Naive thymus-derived CD8-positive, alpha-beta T cell (primary cell): ENCODE results near the gene MMD2. TPM values are rescaled to one million over a fixed set of nuclear protein-coding genes. Genes with fewer than 3 reads are reported as not detected.
"Not testable (repeated sequence)": the region's sequence is repeated elsewhere in the genome, so short reads cannot be mapped to it uniquely, and the experiment has no call there.

Experiments used
- ATAC-seq, 2 donors: fragments of 150-1000 bp; cut with Tn5 transposase in 1 of 2; sonication (Bioruptor Pico), chemical (Tn5 transposase) in 1 of 2; 1 replicate in 1 of 2; 2 replicates in 1 of 2; pipeline ENCODE4 v1.10.0; 2021; ENCODE audit warnings: mild to moderate bottlenecking in 2 of 2, moderate library complexity in 2 of 2
- POLR2A ChIA-PET: fragments of 350-600 bp; sonication (Branson Sonifier 250); formaldehyde crosslinking; loops from one replicate; lab custom pipeline; 2021; ENCODE audit warnings: antibody characterized with exemption; lab: Charles Lee
- DNase-seq, 10 donors: peaks; one replicate each; pipeline versions ENCODE4 v3.0.0 to v3.0.0-alpha.2; 2020 to 2022
- H3K27ac Mint-ChIP-seq, 10 donors: one replicate each; pipeline ENCODE4 v1.8.0; 2020 to 2022; ENCODE audit warnings: mild to moderate bottlenecking in 10 of 10, mixed read lengths in 10 of 10, moderate library complexity in 4 of 10, inconsistent platforms in 1 of 10
- H3K27me3 Mint-ChIP-seq, 5 donors: one replicate each; pipeline ENCODE4 v1.8.0; 2021 to 2022; ENCODE audit warnings: mixed read lengths in 5 of 5
- H3K36me3 Mint-ChIP-seq, 3 donors: one replicate each; pipeline ENCODE4 v1.8.0; 2020 to 2022; ENCODE audit warnings: mixed read lengths in 3 of 3, mild to moderate bottlenecking in 2 of 3, inconsistent platforms in 1 of 3
- H3K4me1 Mint-ChIP-seq, 4 donors: one replicate each; pipeline ENCODE4 v1.8.0; 2021 to 2022; ENCODE audit warnings: mixed read lengths in 4 of 4
- H3K4me3 Mint-ChIP-seq, 10 donors: one replicate each; pipeline ENCODE4 v1.8.0; 2020 to 2022; ENCODE audit warnings: mild to moderate bottlenecking in 10 of 10, mixed read lengths in 10 of 10, moderate library complexity in 6 of 10, inconsistent platforms in 1 of 10
- H3K9me3 Mint-ChIP-seq, 9 donors: one replicate each; pipeline ENCODE4 v1.8.0; 2020 to 2022; ENCODE audit warnings: mixed read lengths in 9 of 9, mild to moderate bottlenecking in 3 of 9, inconsistent platforms in 1 of 9, moderate library complexity in 1 of 9
- polyA plus RNA-seq, 3 donors: library from polyadenylated mRNA; unstranded; fragments of 300-500 nt; fragmentation: Illumina TruSeq; gene quantifications; one replicate each; pipeline ENCODE4 v1.2.3, GENCODE V29; 2021
- total RNA-seq, 8 experiments: library from RNA in 2 of 8; stranded (reverse) in 2 of 8; gene quantifications; one replicate each; pipeline ENCODE4 v1.2.3 and lab custom pipeline; 2021 to 2026

Gene MMD2
- total and polyA plus RNA-seq, 5 experiments from 2014 or later = not detected

DNA sequence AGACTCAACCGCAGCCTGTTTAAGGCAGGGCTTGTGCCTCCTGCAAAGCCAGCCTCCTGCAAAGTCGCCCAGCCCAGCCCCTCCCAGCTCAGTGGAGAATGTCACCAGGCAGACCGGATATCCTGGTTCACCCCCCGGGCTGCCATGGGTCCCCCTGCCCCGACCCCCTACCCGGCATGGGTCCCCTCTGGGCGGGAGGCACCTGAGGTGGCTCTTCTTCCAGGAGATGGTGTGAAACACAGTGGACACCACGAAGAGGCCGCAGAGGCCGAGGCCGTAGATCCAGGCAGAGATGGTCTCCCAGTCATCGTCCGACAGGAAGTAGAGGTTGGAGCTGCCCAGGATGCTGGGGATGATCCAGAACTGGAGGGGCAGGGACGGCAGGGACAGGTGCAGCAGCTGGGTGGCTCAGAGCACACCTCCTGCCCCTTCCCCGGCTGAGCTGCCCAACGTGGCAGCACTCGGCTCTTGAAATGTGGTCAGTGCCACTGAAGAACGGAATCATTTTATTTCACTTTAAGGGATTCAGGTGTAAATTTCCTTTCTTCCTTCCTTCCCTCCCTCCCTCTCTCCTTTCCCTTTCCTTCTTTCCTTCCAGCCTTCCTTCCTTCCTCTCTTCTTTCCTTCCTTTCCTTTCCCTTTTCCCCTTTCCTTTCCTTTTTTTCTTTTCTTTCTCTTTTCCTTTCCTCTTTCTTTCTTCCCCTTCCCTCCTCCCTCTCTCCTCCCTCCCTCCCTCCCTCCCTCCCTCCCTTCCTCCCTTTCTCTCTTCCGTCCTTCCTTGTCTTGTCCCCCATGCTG, 38.8 kb downstream of the MMD2 start:
- H3K36me3 Mint-ChIP-seq = no peaks in the 10 kb centered on the region
- DNase-seq (no peak), ATAC-seq (no peak)
- POLR2A ChIA-PET = no interaction called here
- H3K27me3 Mint-ChIP-seq = peaks cover 2 to 11% (median 10%) of the 10 kb centered on the region in 5 donors
- H3K27ac Mint-ChIP-seq = no peak overlapping the region
- peaks cover 0 to 16% (median 0%) of the 10 kb centered on the region in 9 donors for H3K9me3 Mint-ChIP-seq
- H3K4me1 Mint-ChIP-seq = no peaks in the 10 kb centered on the region
- no peak overlapping the region for H3K4me3 Mint-ChIP-seq

DNA sequence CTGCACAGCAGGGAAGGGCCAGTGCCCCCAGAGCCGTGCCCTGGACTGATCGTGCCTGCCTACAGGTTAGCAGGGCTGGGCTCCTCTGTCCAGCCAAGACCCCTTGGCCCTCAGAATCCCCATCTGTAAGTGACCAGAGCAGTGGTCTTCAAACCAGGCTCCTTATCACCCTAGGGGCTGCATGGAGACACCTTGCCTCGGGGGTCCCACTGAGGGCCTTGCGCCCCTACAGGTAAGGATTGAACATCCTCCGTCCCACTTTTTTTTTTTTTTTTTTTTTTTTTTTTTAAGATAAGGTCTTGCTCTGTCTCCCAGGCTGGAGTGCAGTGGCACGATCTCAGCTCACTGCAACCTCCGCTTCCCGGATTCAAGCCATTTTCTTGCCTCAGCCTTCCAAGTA, 42.9 kb downstream of the MMD2 start:
- DNase-seq (no peak), ATAC-seq (no peak)
- H3K27me3 Mint-ChIP-seq = peaks cover 0 to 13% (median 4%) of the 10 kb centered on the region in 5 donors
- H3K4me3 Mint-ChIP-seq = no peak overlapping the region
- H3K9me3 Mint-ChIP-seq = peaks cover 0 to 16% (median 0%) of the 10 kb centered on the region in 9 donors
- no peaks in the 10 kb centered on the region for H3K4me1 Mint-ChIP-seq
- no peaks in the 10 kb centered on the region for H3K36me3 Mint-ChIP-seq
- POLR2A ChIA-PET = no interaction called here
- H3K27ac Mint-ChIP-seq = no peak overlapping the region

DNA sequence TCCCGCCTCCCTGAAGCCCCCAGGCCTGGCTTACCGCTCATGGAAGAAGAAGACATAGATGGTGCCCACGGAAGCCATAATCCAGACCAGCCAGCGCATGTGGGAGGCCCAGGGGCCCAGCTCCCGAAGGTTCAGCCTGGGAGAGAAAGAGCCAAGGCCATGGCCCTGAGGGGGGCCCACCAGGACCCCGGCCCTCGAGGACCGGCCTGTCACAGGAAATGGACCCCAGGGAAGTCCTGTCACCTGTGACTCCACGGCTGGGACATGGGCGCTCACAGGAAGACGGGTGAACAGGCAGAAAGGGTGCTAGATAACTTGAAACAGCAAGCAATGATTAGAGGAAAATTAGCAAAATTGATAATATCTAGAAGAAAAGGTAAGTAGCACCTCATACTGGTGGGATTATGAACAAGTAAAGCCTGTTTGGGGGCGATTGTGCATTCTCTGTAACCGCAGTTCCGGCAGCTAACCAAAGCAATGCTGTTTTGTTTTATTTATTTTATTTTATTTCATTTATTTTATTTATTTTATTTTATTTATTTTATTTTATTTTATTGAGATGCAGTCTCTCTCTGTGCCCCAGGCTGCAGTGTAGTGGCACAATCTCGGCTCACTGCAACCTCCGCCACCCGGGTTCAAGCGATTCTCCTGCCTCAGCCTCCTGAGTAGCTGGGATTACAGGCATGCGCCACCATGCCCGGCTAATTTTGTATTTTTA, 47.7 kb downstream of the MMD2 start:
- Mint-ChIP-seq H3K36me3 (no peaks in the 10 kb centered on the region), H3K27ac (no peak overlapping the region), H3K4me1 (no peaks in the 10 kb centered on the region), H3K4me3 (no peak overlapping the region), H3K9me3 (peaks cover 0 to 3% (median 0%) of the 10 kb centered on the region in 9 donors), H3K27me3 (peaks cover 0 to 13% (median 4%) of the 10 kb centered on the region in 5 donors)
- POLR2A ChIA-PET = no interaction called here
- DNase-seq = no peak
- ATAC-seq = no peak

DNA sequence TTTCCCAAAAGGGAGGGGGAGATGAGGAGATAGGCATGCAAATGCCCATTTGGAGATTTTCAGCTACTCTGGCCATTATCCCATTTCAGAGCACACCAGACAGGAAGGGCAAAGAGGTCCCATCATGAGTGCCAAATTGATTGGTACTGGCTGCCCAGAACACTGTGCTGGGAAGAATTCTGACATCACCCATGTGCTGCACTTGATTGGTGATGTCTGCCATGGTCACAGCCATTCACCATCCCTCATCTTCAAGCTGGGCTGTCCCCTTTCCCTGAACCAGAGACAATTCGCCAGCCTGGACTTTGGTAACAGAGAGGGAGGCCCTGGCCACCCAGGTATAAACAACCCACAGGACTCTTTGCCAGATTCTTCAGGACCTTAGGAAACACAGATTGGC, 52.3 kb downstream of the MMD2 start:
- peaks cover 0 to 4% (median under 1%) of the 10 kb centered on the region in 4 donors for H3K4me1 Mint-ChIP-seq
- no peak for DNase-seq
- peaks cover 0 to 38% (median 16%) of the 10 kb centered on the region in 5 donors for H3K27me3 Mint-ChIP-seq
- H3K27ac Mint-ChIP-seq = no peak overlapping the region
- ATAC-seq = no peak
- no peak overlapping the region for H3K4me3 Mint-ChIP-seq
- no peaks in the 10 kb centered on the region for H3K36me3 Mint-ChIP-seq
- POLR2A ChIA-PET = no interaction called here
- H3K9me3 Mint-ChIP-seq = peaks cover 0 to 3% (median 0%) of the 10 kb centered on the region in 9 donors

- Mint-ChIP-seq H3K4me3 (no peak overlapping the region), H3K27ac (no peak overlapping the region), H3K9me3 (peaks cover 0 to 3% (median 0%) of the 10 kb centered on the region in 9 donors), H3K36me3 (no peaks in the 10 kb centered on the region), H3K4me1 (peaks cover 0 to 4% (median under 1%) of the 10 kb centered on the region in 4 donors), H3K27me3 (peaks cover 0 to 38% (median 14%) of the 10 kb centered on the region in 5 donors)
- DNase-seq = no peak
- POLR2A ChIA-PET = no interaction called here
- ATAC-seq = no peak
Observed at GRCh38 chr7:4905171-4905570, 53.8 kb downstream of the MMD2 start.

DNA sequence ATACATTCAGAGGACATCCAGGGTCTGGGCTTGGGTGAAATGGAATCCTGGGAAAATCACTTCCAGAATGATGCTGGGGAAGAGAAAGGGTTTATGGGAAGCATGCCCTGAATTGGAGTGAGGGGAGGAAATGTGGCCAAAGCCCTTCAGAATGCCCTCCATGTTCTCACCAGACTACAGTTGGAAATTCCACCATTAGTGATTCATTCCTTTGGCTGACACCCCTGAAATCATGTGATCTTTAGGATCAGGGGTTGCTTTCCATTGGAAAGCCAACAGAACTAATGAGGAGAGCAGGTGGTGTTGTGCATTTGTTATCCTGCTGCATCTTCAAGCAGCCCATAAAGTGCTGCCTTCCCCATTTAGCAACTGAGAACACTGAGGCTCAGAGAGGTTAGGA, 54.6 kb downstream of the MMD2 start:
- DNase-seq = no peak
- ATAC-seq = no peak

DNA sequence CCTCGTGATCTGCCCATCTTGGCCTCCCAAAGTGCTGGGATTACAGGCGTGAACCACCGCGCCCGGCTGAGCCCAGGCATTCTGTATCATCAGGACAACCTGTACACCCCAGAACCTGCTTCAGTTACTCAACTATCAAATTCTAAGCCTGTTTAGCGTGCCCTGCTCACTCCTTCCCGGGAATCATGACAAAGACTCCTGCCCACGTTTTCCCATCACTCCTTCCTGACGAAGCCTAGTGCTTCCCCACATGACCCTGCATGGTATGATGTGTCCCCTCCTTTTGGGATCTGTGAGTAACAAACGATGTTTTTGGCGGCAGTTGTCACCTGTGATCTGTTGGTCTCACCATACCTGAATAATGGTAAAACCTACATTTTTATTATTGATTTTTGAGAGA, 63.2 kb downstream of the MMD2 start:
- H3K27ac Mint-ChIP-seq = no peak overlapping the region
- H3K4me3 Mint-ChIP-seq = no peak overlapping the region
- no peaks in the 10 kb centered on the region for H3K4me1 Mint-ChIP-seq
- H3K27me3 Mint-ChIP-seq = peaks cover 2 to 22% (median 6%) of the 10 kb centered on the region in 5 donors
- peaks cover 0 to 8% (median 0%) of the 10 kb centered on the region in 3 donors for H3K36me3 Mint-ChIP-seq
- no peak for ATAC-seq
- H3K9me3 Mint-ChIP-seq = peaks cover 0 to 8% (median 5%) of the 10 kb centered on the region in 9 donors
- no peak for DNase-seq
- POLR2A ChIA-PET = no interaction called here

More for the DNA sequence above, 54.6 kb downstream of the MMD2 start:
- Mint-ChIP-seq H3K9me3 (peaks cover 0 to 3% (median 0%) of the 10 kb centered on the region in 9 donors), H3K27ac (no peak overlapping the region), H3K4me3 (no peak overlapping the region), H3K4me1 (peaks cover 0 to 4% (median under 1%) of the 10 kb centered on the region in 4 donors), H3K36me3 (no peaks in the 10 kb centered on the region), H3K27me3 (peaks cover 0 to 44% (median 14%) of the 10 kb centered on the region in 5 donors)
- POLR2A ChIA-PET = no interaction called here

DNA sequence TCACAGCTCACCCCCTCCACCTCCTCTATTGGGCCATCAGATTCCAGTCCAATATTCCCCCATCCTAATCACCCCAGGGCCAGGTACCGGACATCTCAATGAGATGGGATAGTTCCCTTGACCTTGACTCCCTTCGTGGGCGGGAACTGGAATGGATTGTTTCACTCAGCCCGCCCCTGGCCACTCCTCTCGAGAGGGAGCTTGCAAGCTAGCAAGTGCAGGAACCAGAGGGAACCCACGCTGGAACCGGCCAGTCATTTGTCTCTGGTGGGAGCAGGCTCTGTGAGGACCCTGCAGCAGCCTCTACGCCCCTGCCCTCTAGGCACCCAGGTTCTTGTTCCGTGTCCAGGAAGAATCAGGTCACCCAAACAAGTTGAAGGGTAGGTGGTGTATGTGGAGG, 64.5 kb downstream of the MMD2 start:
- H3K27ac Mint-ChIP-seq = no peak overlapping the region

GRCh38 chr7:4893929-4894475, 65.0 kb downstream of the MMD2 start:
- Mint-ChIP-seq H3K27me3 (peaks cover 1 to 14% (median 8%) of the 10 kb centered on the region in 5 donors), H3K4me1 (no peaks in the 10 kb centered on the region), H3K27ac (no peak overlapping the region), H3K36me3 (peaks cover 0 to 8% (median 0%) of the 10 kb centered on the region in 3 donors), H3K9me3 (peaks cover 0 to 8% (median 5%) of the 10 kb centered on the region in 9 donors), H3K4me3 (no peak overlapping the region)
- ATAC-seq = no peak
- DNase-seq = no peak
- POLR2A ChIA-PET = no interaction called here

More for the DNA sequence above, 64.5 kb downstream of the MMD2 start:
- ATAC-seq (no peak), DNase-seq (no peak)
- Mint-ChIP-seq H3K4me1 (no peaks in the 10 kb centered on the region), H3K36me3 (peaks cover 0 to 8% (median 0%) of the 10 kb centered on the region in 3 donors), H3K9me3 (peaks cover 0 to 8% (median 5%) of the 10 kb centered on the region in 9 donors), H3K4me3 (no peak overlapping the region), H3K27me3 (peaks cover 0 to 10% (median 6%) of the 10 kb centered on the region in 5 donors)
- POLR2A ChIA-PET = no interaction called here

DNA sequence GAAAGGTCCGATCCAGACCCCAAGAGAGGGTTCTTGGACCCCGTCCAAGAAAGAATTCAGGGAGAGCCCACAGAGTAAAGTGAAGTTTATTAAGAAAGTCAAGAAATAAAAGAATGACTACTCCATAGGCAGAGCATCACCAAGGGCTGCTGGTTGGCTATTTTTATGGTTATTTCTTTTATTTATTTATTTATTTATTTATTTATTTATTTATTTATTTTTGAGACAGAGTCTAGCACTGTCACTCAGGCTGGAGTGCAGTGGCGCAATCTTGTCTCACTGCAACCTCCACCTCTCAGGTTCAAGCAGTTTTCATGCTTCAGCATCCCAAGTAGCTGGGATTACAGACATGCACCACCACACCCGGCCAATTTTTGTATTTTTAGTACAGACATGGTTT, 65.8 kb downstream of the MMD2 start:
- ATAC-seq, H3K27ac Mint-ChIP-seq, H3K36me3 Mint-ChIP-seq, H3K4me1 Mint-ChIP-seq, H3K9me3 Mint-ChIP-seq, H3K4me3 Mint-ChIP-seq, DNase-seq, POLR2A ChIA-PET: not testable (repeated sequence)
- peaks cover 4 to 10% (median 8%) of the 10 kb centered on the region in 5 donors for H3K27me3 Mint-ChIP-seq

DNA sequence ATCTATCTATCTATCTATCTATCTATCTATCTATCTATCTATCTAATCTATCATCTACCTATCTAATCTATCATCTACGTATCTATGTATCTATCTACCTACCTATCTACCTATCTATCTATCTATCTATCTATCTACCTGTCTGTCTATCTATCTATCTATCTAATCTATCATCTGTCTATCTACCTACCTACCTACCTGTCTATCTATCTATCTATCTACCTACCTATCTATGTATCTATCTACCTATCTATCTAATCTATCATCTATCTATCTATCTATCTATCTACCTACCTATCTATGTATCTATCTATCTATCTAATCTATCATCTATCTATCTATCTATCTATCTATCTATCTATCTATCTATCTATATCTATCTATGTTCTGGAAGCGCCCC, 67.5 kb downstream of the MMD2 start:
- H3K9me3 Mint-ChIP-seq, ATAC-seq, H3K4me1 Mint-ChIP-seq, H3K4me3 Mint-ChIP-seq, H3K27ac Mint-ChIP-seq, H3K36me3 Mint-ChIP-seq, DNase-seq, POLR2A ChIA-PET: not testable (repeated sequence)
- H3K27me3 Mint-ChIP-seq = peaks cover 8 to 19% (median 10%) of the 10 kb centered on the region in 5 donors

GRCh38 chr7:4889682-4890081, 69.3 kb downstream of the MMD2 start:
- Mint-ChIP-seq H3K27me3 (peaks cover 7 to 19% (median 10%) of the 10 kb centered on the region in 5 donors), H3K9me3 (peaks cover 0 to 7% (median 5%) of the 10 kb centered on the region in 9 donors), H3K4me3 (no peak overlapping the region), H3K4me1 (no peaks in the 10 kb centered on the region), H3K36me3 (peaks cover 0 to 5% (median 0%) of the 10 kb centered on the region in 3 donors), H3K27ac (no peak overlapping the region)
- no peak for DNase-seq
- no peak for ATAC-seq
- POLR2A ChIA-PET = no interaction called here

GRCh38 chr7:4888161-4888560, 70.8 kb downstream of the MMD2 start:
- no peaks in the 10 kb centered on the region for H3K9me3 Mint-ChIP-seq
- H3K4me3 Mint-ChIP-seq = no peak overlapping the region
- H3K36me3 Mint-ChIP-seq = no peaks in the 10 kb centered on the region
- POLR2A ChIA-PET = no interaction called here
- ATAC-seq (no peak), DNase-seq (no peak)
- peaks cover 0 to 5% (median 2%) of the 10 kb centered on the region in 4 donors for H3K4me1 Mint-ChIP-seq
- H3K27ac Mint-ChIP-seq = no peak overlapping the region
- H3K27me3 Mint-ChIP-seq = peaks cover 7 to 19% (median 17%) of the 10 kb centered on the region in 5 donors
